Body of pancreas (tissue), 4 donors: ENCODE measurements around the gene OR13D1. TPM values are rescaled to one million over a fixed set of nuclear protein-coding genes. Genes with fewer than 3 reads are reported as not detected.

Source experiments
- ATAC-seq: fragments of 150-250 bp; one replicate; pipeline ENCODE4 v1.9.1; 2016
- DNase-seq, 4 donors: peaks; one replicate each; pipeline ENCODE4 v3.0.0-alpha.2; 2019
- H3K27ac ChIP-seq, 4 donors: fragments of 200-600 bp; sonication (generic); 1 replicate in 3 of 4; 2 replicates in 1 of 4; pipeline versions ENCODE4 v1.5.1 to v1.6.1; 2016 to 2019; ENCODE audit warnings: mild to moderate bottlenecking in 1 of 4, mixed read lengths in 1 of 4, moderate library complexity in 1 of 4
- H3K27me3 ChIP-seq, 2 donors: fragments of 200-600 bp; sonication (generic); one replicate each; pipeline ENCODE4 v1.6.0; 2016; ENCODE audit warnings: mild to moderate bottlenecking in 1 of 2
- H3K36me3 ChIP-seq, 2 donors: fragments of 200-600 bp; sonication (generic); replicated peaks in 1 of 2; 2 replicates each; pipeline ENCODE4 v1.5.1; 2016; ENCODE audit warnings: low read depth in 2 of 2; ENCODE audit not compliant: insufficient read depth in 1 of 2
- H3K4me1 ChIP-seq: fragments of 200-600 bp; sonication (generic); one replicate; pipeline ENCODE4 v1.6.0; 2016
- H3K4me3 ChIP-seq, 2 donors: fragments of 200-600 bp; sonication (generic); 1 replicate in 1 of 2; 2 replicates in 1 of 2; pipeline ENCODE4 v1.5.1; 2016 to 2019
- H3K9me3 ChIP-seq, 3 donors: fragments of 200-600 bp; sonication (generic); 1 replicate in 2 of 3; 2 replicates in 1 of 3; pipeline ENCODE4 v1.5.1; 2016
- POLR2A ChIP-seq, 3 donors: fragments of 450-650 bp; IDR thresholded peaks; one replicate each; pipeline ENCODE4 v1.6.1; 2016; ENCODE audit warnings: antibody characterized with exemption in 3 of 3, mild to moderate bottlenecking in 2 of 3
- WGBS, 2 donors: methylation state at CpG; one replicate each; pipeline ENCODE4 v1.1.5; 2017; 5-methylcytosine and 5-hydroxymethylcytosine counted together
- intact Hi-C: fragments of 100-400 bp; cut with DNase I; formaldehyde crosslinking; loops from one replicate; pipeline ENCODE4 v1.15.1; 2023
- total RNA-seq, 2 donors: library from RNA; depleted of rRNA; stranded (reverse); fragments of >200 nt; gene quantifications; one replicate each; pipeline ENCODE4 v1.1.0, GENCODE V29; 2016
- TF ChIP-seq, protein P1 (sequence below), 7 experiments: fragments of 450-650 bp in 4 of 7; fragments of 200-600 bp in 3 of 7; sonication (generic) in 3 of 7; IDR thresholded peaks; one replicate each; pipeline ENCODE4 v1.5.1; 2016 to 2019; ENCODE audit warnings: antibody characterized with exemption in 7 of 7

OR13D1 gene, protein sequence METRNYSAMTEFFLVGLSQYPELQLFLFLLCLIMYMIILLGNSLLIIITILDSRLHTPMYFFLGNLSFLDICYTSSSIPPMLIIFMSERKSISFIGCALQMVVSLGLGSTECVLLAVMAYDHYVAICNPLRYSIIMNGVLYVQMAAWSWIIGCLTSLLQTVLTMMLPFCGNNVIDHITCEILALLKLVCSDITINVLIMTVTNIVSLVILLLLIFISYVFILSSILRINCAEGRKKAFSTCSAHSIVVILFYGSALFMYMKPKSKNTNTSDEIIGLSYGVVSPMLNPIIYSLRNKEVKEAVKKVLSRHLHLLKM
- not detected for total RNA-seq

DNA sequence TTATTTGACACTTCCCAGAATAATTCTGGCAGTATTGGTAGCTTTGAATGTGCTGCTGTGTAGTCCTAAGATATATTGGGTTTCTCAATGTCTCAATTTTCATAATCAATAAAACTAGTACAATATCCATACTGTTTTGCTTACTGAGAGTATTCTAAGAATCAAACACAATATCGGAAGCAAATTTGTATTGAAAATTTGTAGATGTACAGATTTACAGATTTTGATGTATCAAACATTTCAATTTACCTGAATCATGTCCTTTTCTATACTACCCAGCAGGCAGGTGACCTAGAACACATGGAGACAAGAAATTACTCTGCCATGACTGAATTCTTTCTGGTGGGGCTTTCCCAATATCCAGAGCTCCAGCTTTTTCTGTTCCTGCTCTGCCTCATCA is at the start of gene OR13D1:
TSS of gene OR13D1 (plus strand) at position 301 of the 400 bp plus-strand sequence. CDS start at position 301, 0 bp downstream.
- Histone ChIP-seq H3K27me3 (no peaks in the 10 kb centered on the region), H3K9me3 (no peaks in the 10 kb centered on the region), H3K36me3 (no peaks in the 10 kb centered on the region), H3K4me1 (no peaks in the 10 kb centered on the region), H3K27ac (no peak within 1 kb of the TSS), H3K4me3 (no peak within 1 kb of the TSS)
- intact Hi-C loops: no loop called here
- ATAC-seq (no peak), DNase-seq (no peak)
- TF ChIP-seq, protein P1, sequence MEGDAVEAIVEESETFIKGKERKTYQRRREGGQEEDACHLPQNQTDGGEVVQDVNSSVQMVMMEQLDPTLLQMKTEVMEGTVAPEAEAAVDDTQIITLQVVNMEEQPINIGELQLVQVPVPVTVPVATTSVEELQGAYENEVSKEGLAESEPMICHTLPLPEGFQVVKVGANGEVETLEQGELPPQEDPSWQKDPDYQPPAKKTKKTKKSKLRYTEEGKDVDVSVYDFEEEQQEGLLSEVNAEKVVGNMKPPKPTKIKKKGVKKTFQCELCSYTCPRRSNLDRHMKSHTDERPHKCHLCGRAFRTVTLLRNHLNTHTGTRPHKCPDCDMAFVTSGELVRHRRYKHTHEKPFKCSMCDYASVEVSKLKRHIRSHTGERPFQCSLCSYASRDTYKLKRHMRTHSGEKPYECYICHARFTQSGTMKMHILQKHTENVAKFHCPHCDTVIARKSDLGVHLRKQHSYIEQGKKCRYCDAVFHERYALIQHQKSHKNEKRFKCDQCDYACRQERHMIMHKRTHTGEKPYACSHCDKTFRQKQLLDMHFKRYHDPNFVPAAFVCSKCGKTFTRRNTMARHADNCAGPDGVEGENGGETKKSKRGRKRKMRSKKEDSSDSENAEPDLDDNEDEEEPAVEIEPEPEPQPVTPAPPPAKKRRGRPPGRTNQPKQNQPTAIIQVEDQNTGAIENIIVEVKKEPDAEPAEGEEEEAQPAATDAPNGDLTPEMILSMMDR (IDR thresholded peaks at IDR 0.05): no peak
- no peak for TF ChIP-seq POLR2A (IDR thresholded peaks at IDR 0.05)
- 64 to 77% methylated on average over 1 of the region's 1 CpG for WGBS, 2 donors

DNA sequence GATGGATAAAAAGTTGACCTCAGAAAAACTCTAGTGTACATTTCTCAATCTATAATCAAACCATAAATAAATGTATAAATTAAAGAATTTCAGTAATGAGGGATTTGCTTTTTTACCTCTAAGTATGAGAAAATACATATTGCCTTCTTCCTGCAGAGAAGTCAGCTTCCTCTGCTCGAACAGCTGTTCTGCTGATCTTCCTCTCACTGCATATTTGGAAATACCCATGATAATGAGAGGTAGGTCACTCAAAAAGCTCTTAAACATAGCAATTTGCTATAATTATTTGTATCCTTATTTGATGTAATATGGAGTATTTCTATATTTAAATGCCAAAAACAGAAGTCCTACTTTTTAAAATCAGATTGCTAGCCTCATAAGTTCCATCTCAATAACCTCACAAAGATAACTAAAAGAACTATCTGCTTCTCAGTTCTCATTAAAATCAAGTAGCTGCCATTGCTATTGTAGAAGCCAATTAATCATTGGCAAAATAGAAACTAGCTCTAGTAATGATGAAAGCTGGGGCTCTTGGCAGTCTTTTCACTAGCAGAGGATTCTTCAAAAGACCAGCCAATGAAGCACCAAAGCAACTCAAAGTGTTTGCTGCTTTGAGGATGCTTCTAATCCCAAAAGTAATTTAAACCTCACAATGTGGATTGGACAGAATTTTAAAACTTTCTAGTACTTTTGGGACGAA is 35.7 kb upstream of the OR13D1 start:
- Histone ChIP-seq H3K4me1 (no peaks in the 10 kb centered on the region), H3K36me3 (no peaks in the 10 kb centered on the region), H3K27ac (no peak overlapping the region), H3K4me3 (no peak overlapping the region), H3K27me3 (no peaks in the 10 kb centered on the region), H3K9me3 (no peaks in the 10 kb centered on the region)
- WGBS, 2 donors: 49 to 63% methylated on average over 2 of the region's 2 CpGs
- intact Hi-C loops: no loop called here
- no peak for ATAC-seq
- no peak for TF ChIP-seq POLR2A (IDR thresholded peaks at IDR 0.05)
- TF ChIP-seq, protein P1 (IDR thresholded peaks at IDR 0.05): no peak
- no peak for DNase-seq

DNA sequence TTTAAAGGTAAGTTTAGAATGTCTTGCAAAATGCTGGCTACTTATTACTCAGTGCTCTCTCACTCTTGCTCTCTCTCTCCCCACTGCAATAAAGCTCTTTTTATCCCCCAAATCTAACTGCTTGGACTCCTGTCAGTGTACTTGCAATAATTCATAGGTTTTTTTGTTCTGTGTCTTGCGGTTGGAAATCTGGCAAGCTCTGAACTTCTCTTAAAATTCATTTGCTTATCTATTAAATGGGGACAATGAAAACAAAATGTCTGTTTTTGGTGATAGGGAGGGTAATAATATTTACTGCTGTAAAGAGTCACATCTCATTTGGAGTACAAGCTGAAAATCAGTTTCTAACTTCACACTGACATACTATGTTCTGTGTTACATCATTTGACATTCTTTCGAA is 18.7 kb upstream of the OR13D1 start:
- no peak overlapping the region for H3K4me3 ChIP-seq
- DNase-seq (no peak), ATAC-seq (no peak)
- TF ChIP-seq, protein P1 (IDR thresholded peaks at IDR 0.05): no peak
- no peak for TF ChIP-seq POLR2A (IDR thresholded peaks at IDR 0.05)
- H3K4me1 ChIP-seq: no peaks in the 10 kb centered on the region
- H3K9me3 ChIP-seq: no peaks in the 10 kb centered on the region
- H3K36me3 ChIP-seq: no peaks in the 10 kb centered on the region
- no peaks in the 10 kb centered on the region for H3K27me3 ChIP-seq
- WGBS, 2 donors: 39 to 42% methylated on average over 2 of the region's 2 CpGs
- intact Hi-C loops: no loop called here
- H3K27ac ChIP-seq: no peak overlapping the region

DNA sequence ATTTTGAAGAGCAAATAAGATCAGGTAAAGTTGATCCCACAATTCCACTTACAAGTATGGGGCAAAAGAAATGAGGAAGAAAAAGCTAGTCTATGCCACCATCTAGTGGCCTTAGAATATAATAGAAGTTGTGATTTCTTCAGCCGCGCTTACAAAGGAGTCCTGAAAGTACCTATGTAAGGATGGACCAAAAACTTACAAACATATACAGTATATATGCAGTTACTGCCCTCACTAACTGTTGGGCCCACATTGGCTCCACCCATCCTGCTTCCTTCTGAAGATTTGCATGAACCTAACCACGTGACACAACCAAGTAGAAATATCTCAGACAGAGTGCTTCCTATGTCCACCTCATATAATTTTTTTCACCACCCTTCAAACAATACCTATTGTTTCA is 11.7 kb upstream of the OR13D1 start:
- ATAC-seq: peak; percentile 48
- WGBS, 2 donors: 3 to 14% methylated on average over 3 of the region's 3 CpGs
- Histone ChIP-seq H3K4me3 (no peak overlapping the region), H3K27ac (no peak overlapping the region), H3K27me3 (no peaks in the 10 kb centered on the region), H3K9me3 (no peaks in the 10 kb centered on the region), H3K36me3 (no peaks in the 10 kb centered on the region), H3K4me1 (no peaks in the 10 kb centered on the region)
- DNase-seq: no peak
- TF ChIP-seq POLR2A (IDR thresholded peaks at IDR 0.05): no peak
- TF ChIP-seq, protein P1 (IDR thresholded peaks at IDR 0.05): peak in 5 of 7 experiments; percentile 19 to 56 (median 43)
- intact Hi-C loops: no loop called here
